Astrocyte of the cerebellum (primary cell): ENCODE measurements around the gene SPATA20.

Experiments
- DNase-seq: peaks from one replicate; pipeline ENCODE4 v3.0.0-alpha.2; 2011; ENCODE audit warnings: low read depth
- H3K4me3 ChIP-seq: 2 replicates; pipeline ENCODE4 v1.5.1; 2011; ENCODE audit warnings: mild to moderate bottlenecking, low read depth, low read length, moderate library complexity
- in situ Hi-C: cut with HindIII; loops from 2 replicates; pipeline ENCODE4 v1.10.0; 2017; ENCODE audit warnings: low sequenced_read_pairs
- TF ChIP-seq, protein P1 (sequence below): IDR thresholded peaks from 2 replicates; pipeline ENCODE4 v1.5.1; 2012; ENCODE audit warnings: low read length, low read depth, moderate library complexity, mild to moderate bottlenecking; ENCODE audit errors: missing control alignments

SPATA20 gene

DNA sequence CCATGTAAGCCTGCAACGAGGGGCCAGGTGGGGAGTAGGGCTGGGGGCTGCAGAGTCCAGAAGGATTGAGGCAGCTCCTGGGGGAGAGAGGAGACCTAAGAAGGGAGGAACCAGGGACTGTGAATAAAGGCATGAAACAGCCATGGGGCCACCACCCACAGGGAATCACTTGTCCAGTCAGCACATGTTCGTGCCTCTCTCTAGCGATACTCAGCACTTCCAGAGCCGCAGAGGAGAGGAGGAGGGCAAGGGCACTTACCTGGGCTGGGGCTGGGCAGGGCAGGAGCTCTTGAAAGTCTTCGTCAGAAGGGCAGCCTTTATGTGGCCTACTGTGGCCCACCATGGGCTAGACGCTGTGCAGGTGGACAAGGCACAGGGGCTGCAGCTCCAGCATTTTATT lies 37.8 kb downstream of the SPATA20 start:
- in situ Hi-C loops = no loop called here
- no peak for DNase-seq
- TF ChIP-seq, protein P1, sequence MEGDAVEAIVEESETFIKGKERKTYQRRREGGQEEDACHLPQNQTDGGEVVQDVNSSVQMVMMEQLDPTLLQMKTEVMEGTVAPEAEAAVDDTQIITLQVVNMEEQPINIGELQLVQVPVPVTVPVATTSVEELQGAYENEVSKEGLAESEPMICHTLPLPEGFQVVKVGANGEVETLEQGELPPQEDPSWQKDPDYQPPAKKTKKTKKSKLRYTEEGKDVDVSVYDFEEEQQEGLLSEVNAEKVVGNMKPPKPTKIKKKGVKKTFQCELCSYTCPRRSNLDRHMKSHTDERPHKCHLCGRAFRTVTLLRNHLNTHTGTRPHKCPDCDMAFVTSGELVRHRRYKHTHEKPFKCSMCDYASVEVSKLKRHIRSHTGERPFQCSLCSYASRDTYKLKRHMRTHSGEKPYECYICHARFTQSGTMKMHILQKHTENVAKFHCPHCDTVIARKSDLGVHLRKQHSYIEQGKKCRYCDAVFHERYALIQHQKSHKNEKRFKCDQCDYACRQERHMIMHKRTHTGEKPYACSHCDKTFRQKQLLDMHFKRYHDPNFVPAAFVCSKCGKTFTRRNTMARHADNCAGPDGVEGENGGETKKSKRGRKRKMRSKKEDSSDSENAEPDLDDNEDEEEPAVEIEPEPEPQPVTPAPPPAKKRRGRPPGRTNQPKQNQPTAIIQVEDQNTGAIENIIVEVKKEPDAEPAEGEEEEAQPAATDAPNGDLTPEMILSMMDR = no peak

DNA sequence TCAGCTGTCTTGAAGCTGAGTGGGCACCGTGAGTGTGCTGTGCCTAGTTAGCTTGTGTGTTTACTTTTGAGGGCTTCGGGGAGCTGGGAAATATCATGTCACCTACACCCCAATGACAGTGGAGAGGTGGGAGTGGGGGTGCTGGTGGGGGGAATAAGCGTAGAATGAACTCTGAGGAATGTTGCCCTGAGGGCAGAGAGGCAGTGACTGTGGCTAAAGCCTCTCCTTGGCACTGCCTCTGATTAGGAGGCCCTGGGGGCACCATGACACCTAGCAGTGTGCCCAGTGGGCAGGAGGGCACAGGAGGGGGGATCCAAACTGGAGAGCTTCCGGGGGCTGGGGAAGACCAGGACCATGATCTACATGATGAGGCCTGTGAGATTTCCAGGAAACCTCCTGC lies 38.4 kb downstream of the SPATA20 start:
- DNase-seq = no peak
- TF ChIP-seq, protein P1 = no peak
- in situ Hi-C loops = no loop called here
- no peak overlapping the region for H3K4me3 ChIP-seq

More for the DNA sequence above, 37.8 kb downstream of the SPATA20 start:
- no peak overlapping the region for H3K4me3 ChIP-seq

DNA sequence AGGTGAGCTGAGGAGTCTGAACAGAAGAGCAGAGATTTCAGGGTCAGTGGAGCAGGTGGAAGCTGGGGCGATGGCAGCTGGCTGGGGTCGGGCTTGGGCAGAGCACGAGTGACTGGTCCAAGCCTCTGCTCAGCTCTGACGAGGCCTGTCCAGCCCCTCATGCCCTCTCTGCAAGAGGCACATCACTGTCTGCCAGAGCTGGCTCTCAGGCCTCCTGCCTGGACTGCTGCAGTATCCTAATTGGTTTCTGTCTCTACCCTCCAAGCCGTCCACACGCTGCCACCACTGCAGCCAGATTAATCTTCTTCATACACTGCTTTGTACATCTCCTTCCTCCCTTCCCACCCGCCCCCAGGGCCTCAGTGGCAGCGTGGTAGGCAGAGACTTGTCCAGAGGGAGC lies 38.9 kb downstream of the SPATA20 start:
- H3K4me3 ChIP-seq = no peak overlapping the region
- in situ Hi-C loops = no loop called here
- no peak for DNase-seq
- TF ChIP-seq, protein P1 = no peak

DNA sequence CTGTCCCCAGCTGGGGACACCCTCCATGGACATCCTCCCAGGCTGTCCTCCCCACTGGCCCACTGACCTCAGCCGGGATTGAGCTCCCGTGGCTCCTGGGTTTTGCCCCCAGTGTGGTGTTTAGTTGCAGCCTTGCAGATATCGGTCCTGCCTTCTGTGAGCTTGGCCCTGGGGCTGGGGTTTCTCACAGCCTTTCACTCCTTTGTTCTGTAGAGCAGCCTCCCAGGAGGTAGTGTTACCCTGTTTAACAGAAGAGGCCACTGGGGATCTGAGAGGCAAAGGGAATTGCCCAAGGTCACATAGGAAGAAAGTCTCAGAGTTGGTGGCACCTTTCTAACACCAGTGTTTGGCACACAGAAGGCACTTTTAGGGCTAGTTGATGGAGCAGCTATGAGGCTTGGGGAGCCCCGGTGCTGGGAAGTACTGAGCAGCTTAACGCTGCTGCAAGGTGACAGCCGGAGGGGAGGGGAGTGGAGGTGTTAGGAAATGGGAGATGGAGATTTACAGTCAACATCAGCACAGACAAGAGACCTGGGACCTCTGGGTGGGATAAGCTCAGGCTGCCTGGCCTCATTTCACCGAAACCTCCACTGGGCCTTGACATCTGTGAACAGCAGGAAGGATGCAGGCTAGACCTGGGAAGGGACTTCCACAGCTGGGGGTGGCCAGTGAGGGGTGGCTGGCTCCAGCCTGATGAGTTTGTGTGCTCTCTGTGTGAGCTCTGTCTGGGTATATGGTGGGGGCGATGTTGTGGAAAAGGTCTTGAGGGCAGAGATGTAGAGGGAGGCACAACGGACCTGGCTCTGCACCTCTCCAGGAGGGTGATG lies 39.7 kb downstream of the SPATA20 start:
- in situ Hi-C loops = no loop called here
- H3K4me3 ChIP-seq = no peak overlapping the region
- TF ChIP-seq, protein P1 = no peak
- no peak for DNase-seq

DNA sequence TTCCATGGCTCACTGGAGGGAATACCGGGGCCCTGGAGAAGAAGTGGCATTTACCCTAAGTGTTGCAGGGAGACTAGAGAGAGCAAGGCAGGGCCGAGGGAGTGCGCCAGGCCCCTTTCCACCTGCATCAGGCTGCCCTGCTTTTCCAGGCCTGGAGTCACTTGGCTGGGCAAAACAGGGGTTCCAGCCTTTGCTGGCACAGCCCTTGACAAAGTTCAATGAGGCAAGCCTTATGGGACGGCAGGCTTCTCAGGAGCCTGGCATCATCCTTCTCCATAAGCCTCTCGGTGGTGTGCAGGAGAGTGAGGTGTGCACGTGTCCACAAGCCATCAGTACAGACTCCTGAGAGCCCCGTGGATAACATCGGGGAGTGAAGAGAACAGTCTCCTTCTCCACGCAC lies 40.6 kb downstream of the SPATA20 start:
- in situ Hi-C loops = no loop called here
- no peak overlapping the region for H3K4me3 ChIP-seq

DNA sequence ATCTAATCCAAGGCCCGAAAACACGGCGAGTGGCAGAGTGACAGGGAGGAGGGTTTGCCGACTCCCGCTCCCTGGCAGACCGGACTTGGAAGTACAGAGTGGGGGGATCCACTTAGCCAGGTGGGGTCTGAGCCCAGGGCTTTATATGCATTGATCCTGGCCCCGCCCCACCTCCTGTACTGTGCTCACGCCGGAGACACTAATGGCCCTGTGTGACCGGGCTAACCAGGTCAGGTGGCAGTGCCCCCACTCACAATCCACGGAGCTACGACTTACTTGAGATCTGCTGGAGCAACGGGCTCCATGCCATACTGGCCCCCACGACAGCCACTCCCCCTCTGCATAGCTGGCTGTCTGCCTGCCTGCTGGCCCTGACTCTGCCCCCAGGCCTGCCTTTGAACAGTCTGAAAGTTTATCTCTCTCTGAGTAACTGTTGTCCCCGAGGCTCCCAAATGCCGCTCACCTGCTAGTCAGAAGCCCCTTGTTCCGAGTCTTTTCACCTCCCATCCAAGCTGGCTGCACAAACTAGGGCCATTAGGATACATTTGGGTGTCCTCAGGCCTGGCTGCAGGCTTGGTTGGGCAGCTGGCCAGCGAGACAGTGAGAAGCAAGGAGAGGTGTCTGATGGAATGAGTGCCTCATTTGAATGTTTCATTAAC lies 41.5 kb downstream of the SPATA20 start:
- H3K4me3 ChIP-seq = no peak overlapping the region

More for the DNA sequence above, 40.6 kb downstream of the SPATA20 start:
- DNase-seq = no peak
- TF ChIP-seq, protein P1 = no peak

More for the DNA sequence above, 41.5 kb downstream of the SPATA20 start:
- TF ChIP-seq, protein P1 = no peak
- no peak for DNase-seq
- in situ Hi-C loops = no loop called here
